ENCODE results near the gene TTC29. TPM values are rescaled to one million over a fixed set of nuclear protein-coding genes. Genes with fewer than 3 reads are reported as not detected.

The TTC29 gene
- total and polyA plus RNA-seq, 7 donors: not detected

GRCh38 chr4:146814750-146815149 is 130.9 kb downstream of the TTC29 start:
- no peaks in the 10 kb centered on the region for H3K9me3 ChIP-seq
- no peak overlapping the region for H3K4me3 ChIP-seq
- WGBS, 2 donors: 72 to 80% methylated on average over 5 of the region's 5 CpGs
- intact Hi-C loops (cut with DNase I): no loop called here
- TF ChIP-seq EP300 (IDR thresholded peaks at IDR 0.05): no peak
- no peak for TF ChIP-seq POLR2A (IDR thresholded peaks at IDR 0.05)
- TF ChIP-seq CTCF (IDR thresholded peaks at IDR 0.05): no peak
- no peak for TF ChIP-seq POLR2AphosphoS5 (IDR thresholded peaks at IDR 0.05)
- H3K4me1 ChIP-seq: no peaks in the 10 kb centered on the region
- H3K36me3 ChIP-seq: no peaks in the 10 kb centered on the region
- no peak overlapping the region for H3K27ac ChIP-seq
- no peak for DNase-seq
- H3K27me3 ChIP-seq: no peaks in the 10 kb centered on the region

- H3K27me3 ChIP-seq: no peaks in the 10 kb centered on the region
- H3K27ac ChIP-seq: no peak overlapping the region
- no peaks in the 10 kb centered on the region for H3K36me3 ChIP-seq
- no peaks in the 10 kb centered on the region for H3K9me3 ChIP-seq
- TF ChIP-seq EP300 (IDR thresholded peaks at IDR 0.05): no peak
- no peak for TF ChIP-seq CTCF (IDR thresholded peaks at IDR 0.05)
- TF ChIP-seq POLR2A (IDR thresholded peaks at IDR 0.05): no peak
- no peak for TF ChIP-seq POLR2AphosphoS5 (IDR thresholded peaks at IDR 0.05)
- no peak overlapping the region for H3K4me3 ChIP-seq
- 20 to 54% methylated on average over 2 of the region's 2 CpGs for WGBS, 2 donors
- H3K4me1 ChIP-seq: no peaks in the 10 kb centered on the region
- DNase-seq: no peak
- intact Hi-C loops (cut with DNase I): no loop called here
Observed at GRCh38 chr4:146795711-146796110, 150.0 kb downstream of the TTC29 start.

GRCh38 chr4:146793727-146794126 is 151.9 kb downstream of the TTC29 start:
- intact Hi-C loops (cut with DNase I): no loop called here

GRCh38 chr4:146791439-146791838 is 154.2 kb downstream of the TTC29 start:
- Histone ChIP-seq H3K27me3 (no peaks in the 10 kb centered on the region), H3K9me3 (peaks cover 0 to 2% (median 0%) of the 10 kb centered on the region in 4 donors), H3K27ac (no peak overlapping the region), H3K4me1 (no peaks in the 10 kb centered on the region), H3K4me3 (no peak overlapping the region), H3K36me3 (no peaks in the 10 kb centered on the region)
- no peak for DNase-seq
- WGBS, 2 donors: 78 to 82% methylated on average over 1 of the region's 1 CpG
- intact Hi-C loops (cut with DNase I): no loop called here
- TF ChIP-seq EP300 (IDR thresholded peaks at IDR 0.05) (no peak), POLR2AphosphoS5 (IDR thresholded peaks at IDR 0.05) (no peak), CTCF (IDR thresholded peaks at IDR 0.05) (no peak), POLR2A (IDR thresholded peaks at IDR 0.05) (no peak)

More at GRCh38 chr4:146793727-146794126, 151.9 kb downstream of the TTC29 start:
- no peak for DNase-seq
- Histone ChIP-seq H3K27ac (no peak overlapping the region), H3K4me1 (no peaks in the 10 kb centered on the region), H3K27me3 (no peaks in the 10 kb centered on the region), H3K9me3 (no peaks in the 10 kb centered on the region), H3K36me3 (no peaks in the 10 kb centered on the region), H3K4me3 (no peak overlapping the region)
- TF ChIP-seq POLR2A (IDR thresholded peaks at IDR 0.05) (no peak), EP300 (IDR thresholded peaks at IDR 0.05) (no peak), POLR2AphosphoS5 (IDR thresholded peaks at IDR 0.05) (no peak), CTCF (IDR thresholded peaks at IDR 0.05) (no peak)

- DNase-seq: no peak
- Histone ChIP-seq H3K4me3 (no peak overlapping the region), H3K9me3 (peaks cover 0 to 2% (median 0%) of the 10 kb centered on the region in 4 donors), H3K27me3 (no peaks in the 10 kb centered on the region), H3K4me1 (no peaks in the 10 kb centered on the region), H3K27ac (no peak overlapping the region), H3K36me3 (no peaks in the 10 kb centered on the region)
- TF ChIP-seq POLR2A (IDR thresholded peaks at IDR 0.05) (no peak), EP300 (IDR thresholded peaks at IDR 0.05) (no peak), POLR2AphosphoS5 (IDR thresholded peaks at IDR 0.05) (no peak), CTCF (IDR thresholded peaks at IDR 0.05) (no peak)
- intact Hi-C loops (cut with DNase I): no loop called here
Observed at GRCh38 chr4:146790515-146790914, 155.1 kb downstream of the TTC29 start.

Data from sigmoid colon (tissue), 7 donors.